Measurements from ENCODE around the gene SEC14L1.

SEC14L1 gene

DNA sequence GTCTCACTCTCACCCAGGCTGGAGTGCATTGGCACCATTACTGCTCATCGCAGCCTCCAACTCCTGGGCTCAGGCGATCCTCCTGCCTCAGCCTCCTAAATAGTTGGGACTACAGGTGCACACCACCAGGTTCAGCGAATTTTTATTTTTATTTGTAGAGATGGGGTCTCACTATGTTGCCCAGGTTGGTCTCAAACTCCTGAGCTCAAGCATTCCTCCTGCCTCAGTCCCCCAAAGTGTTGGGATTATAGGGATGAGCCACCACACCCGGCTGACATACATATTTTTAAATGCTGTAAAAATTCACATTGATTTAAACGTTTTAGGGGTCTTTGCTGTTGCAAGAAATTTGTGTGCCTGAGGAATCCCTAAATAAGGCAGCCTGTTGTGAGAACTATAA lies 24.8 kb upstream of the SEC14L1 start:
- no peaks in the 10 kb centered on the region for H3K27me3 ChIP-seq (ENCODE audit: insufficient read depth, low read depth, severe bottlenecking)
- H3K4me3 ChIP-seq (ENCODE audit: low read depth, low read length): no peak overlapping the region
- no peak overlapping the region for H3K27ac ChIP-seq
- no peaks in the 10 kb centered on the region for H3K9me3 ChIP-seq (ENCODE audit: severe bottlenecking)
- H3K36me3 ChIP-seq: no peaks in the 10 kb centered on the region
- DNase-seq: no peak
- TF ChIP-seq, protein P1, sequence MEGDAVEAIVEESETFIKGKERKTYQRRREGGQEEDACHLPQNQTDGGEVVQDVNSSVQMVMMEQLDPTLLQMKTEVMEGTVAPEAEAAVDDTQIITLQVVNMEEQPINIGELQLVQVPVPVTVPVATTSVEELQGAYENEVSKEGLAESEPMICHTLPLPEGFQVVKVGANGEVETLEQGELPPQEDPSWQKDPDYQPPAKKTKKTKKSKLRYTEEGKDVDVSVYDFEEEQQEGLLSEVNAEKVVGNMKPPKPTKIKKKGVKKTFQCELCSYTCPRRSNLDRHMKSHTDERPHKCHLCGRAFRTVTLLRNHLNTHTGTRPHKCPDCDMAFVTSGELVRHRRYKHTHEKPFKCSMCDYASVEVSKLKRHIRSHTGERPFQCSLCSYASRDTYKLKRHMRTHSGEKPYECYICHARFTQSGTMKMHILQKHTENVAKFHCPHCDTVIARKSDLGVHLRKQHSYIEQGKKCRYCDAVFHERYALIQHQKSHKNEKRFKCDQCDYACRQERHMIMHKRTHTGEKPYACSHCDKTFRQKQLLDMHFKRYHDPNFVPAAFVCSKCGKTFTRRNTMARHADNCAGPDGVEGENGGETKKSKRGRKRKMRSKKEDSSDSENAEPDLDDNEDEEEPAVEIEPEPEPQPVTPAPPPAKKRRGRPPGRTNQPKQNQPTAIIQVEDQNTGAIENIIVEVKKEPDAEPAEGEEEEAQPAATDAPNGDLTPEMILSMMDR (IDR thresholded peaks at IDR 0.05; ENCODE audit: low read depth, low read length): no peak

DNA sequence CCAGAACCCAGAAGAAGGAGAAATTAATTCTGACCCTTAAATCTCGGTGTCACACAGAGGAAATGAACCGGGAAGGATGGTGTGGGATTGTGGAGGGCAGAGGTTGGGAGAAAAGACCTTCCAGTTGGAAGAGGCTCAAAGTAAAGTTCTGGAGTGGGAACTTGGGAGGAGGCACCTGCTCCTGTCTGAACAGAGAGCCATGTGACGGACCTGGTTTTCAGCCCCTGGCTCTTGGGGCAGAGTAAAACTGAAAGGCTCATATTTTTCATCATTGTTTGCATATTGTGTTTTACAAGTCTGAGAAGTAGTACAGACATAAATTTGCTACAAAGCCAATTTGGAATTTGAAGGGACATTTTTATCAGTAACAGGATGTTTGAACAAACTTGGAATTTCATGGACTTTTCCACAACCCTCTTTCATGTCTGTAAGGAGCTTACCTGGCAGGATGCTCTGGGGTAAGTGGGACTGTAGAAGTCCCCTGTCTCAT lies 24.4 kb upstream of the SEC14L1 start:
- TF ChIP-seq, protein P1 (IDR thresholded peaks at IDR 0.05; ENCODE audit: low read depth, low read length): no peak
- no peaks in the 10 kb centered on the region for H3K9me3 ChIP-seq (ENCODE audit: severe bottlenecking)
- no peak overlapping the region for H3K4me3 ChIP-seq (ENCODE audit: low read depth, low read length)
- H3K36me3 ChIP-seq: no peaks in the 10 kb centered on the region
- DNase-seq: no peak
- no peaks in the 10 kb centered on the region for H3K27me3 ChIP-seq (ENCODE audit: insufficient read depth, low read depth, severe bottlenecking)
- no peak overlapping the region for H3K27ac ChIP-seq

DNA sequence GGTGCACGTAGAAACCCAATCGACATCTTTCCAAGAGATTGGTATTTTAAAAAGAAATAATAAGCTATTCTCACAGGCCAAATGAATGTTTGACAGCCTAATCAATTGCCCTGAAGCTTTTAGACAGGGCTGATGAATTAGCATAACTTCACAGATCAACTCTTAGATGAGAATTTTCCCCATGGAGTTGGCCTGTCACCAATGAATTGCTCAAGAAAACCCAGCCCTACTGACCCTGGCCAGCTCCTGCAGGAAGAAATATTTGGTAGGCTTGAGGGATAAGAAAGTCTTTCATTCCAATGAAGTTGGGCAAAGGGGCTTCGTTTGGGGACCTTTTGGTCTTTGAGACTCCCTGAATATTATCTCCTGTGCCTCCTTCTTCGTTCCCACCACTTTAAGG lies 23.4 kb upstream of the SEC14L1 start:
- no peaks in the 10 kb centered on the region for H3K27me3 ChIP-seq (ENCODE audit: insufficient read depth, low read depth, severe bottlenecking)
- no peak overlapping the region for H3K4me3 ChIP-seq (ENCODE audit: low read depth, low read length)
- no peaks in the 10 kb centered on the region for H3K9me3 ChIP-seq (ENCODE audit: severe bottlenecking)
- no peak for DNase-seq
- H3K36me3 ChIP-seq: no peaks in the 10 kb centered on the region
- TF ChIP-seq, protein P1 (IDR thresholded peaks at IDR 0.05; ENCODE audit: low read depth, low read length): no peak
- H3K27ac ChIP-seq: no peak overlapping the region

DNA sequence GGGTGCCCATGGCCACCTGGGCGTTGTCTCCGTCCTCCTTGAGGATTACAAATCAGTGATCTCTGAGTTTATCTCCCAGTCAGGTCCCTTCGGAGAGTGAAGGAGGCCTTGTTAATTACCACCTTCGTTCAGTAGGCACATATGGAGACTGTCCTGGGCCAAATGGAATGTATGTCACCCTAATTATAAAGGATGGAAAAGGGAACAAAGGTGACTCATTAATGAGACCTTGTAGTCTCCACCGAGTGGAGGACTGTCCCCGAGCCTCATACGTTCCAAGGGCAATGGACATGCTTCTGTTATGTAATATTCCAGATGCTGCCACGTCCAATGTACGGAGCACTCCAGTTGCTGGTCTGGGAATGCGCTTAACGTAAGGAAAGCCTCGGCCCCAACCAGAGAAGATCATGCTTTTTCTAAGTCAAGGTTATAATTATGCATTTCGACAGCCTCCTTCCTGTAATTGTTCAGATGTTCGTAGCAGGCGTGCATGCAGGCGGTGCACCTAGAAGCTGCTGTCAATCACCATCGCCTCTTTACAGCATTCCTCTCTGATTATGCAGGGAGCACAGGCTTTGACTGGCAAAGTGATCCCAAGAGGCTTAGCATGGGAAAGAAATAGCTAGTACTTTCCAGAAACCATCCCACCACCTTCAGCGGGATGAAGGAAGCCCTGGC lies 22.4 kb upstream of the SEC14L1 start:
- Histone ChIP-seq H3K36me3 (no peaks in the 10 kb centered on the region), H3K9me3 (ENCODE audit: severe bottlenecking) (no peaks in the 10 kb centered on the region), H3K27me3 (ENCODE audit: insufficient read depth, low read depth, severe bottlenecking) (no peaks in the 10 kb centered on the region), H3K27ac (no peak overlapping the region), H3K4me3 (ENCODE audit: low read depth, low read length) (no peak overlapping the region)
- TF ChIP-seq, protein P1 (IDR thresholded peaks at IDR 0.05; ENCODE audit: low read depth, low read length): no peak
- no peak for DNase-seq

DNA sequence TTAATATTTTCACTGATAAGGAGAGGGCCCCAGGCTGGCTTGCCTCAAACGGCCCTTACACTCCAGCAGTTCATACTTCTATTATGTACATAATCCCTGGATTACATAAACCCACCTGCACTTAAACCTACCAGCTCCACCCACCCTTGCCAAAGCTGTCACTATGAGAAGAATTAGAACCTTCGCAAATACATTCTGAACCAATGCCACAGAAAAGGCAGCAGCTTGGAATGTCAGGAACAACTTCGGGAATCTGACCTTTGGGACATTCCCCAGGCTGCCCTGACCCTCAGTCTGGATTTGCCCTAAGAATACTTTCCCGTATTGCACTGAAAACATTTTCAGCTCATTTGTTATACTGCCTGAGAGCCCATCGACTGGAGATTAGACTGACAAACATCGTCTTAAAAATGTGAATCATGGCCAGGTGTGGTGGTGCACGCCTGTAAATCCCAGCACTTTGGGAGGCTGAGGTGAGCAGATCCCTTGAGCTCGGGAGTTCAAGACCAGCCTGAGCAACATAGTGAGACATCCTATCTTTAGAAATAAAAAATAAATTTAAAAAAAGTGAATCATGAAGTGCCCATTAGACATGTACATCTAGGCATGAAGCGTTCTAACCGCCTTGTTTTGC lies 21.0 kb upstream of the SEC14L1 start:
- no peaks in the 10 kb centered on the region for H3K9me3 ChIP-seq (ENCODE audit: severe bottlenecking)
- H3K27me3 ChIP-seq (ENCODE audit: insufficient read depth, low read depth, severe bottlenecking): no peaks in the 10 kb centered on the region
- no peak for DNase-seq
- H3K4me3 ChIP-seq (ENCODE audit: low read depth, low read length): no peak overlapping the region
- no peaks in the 10 kb centered on the region for H3K36me3 ChIP-seq
- no peak overlapping the region for H3K27ac ChIP-seq
- TF ChIP-seq, protein P1 (IDR thresholded peaks at IDR 0.05; ENCODE audit: low read depth, low read length): no peak
